DND-41 (cell line): ENCODE results near the gene TMEM151A.

Experiments used
- EZH2 ChIP-seq: IDR thresholded peaks from 3 replicates; pipeline ENCODE4 v1.6.1; 2012; ENCODE audit warnings: borderline replicate concordance, low read depth, mild to moderate bottlenecking, moderate library complexity, low read length, inconsistent platforms; ENCODE audit not compliant: severe bottlenecking
- TF ChIP-seq, protein P1 (sequence below): IDR thresholded peaks from 2 replicates; pipeline ENCODE4 v1.5.1; 2012; ENCODE audit warnings: borderline replicate concordance, low read length, moderate library complexity, mild to moderate bottlenecking; ENCODE audit not compliant: poor library complexity, severe bottlenecking; ENCODE audit errors: extremely low read depth

GRCh38 chr11:66274219-66274618 lies 17.5 kb upstream of the TMEM151A start:
- TF ChIP-seq, protein P1, sequence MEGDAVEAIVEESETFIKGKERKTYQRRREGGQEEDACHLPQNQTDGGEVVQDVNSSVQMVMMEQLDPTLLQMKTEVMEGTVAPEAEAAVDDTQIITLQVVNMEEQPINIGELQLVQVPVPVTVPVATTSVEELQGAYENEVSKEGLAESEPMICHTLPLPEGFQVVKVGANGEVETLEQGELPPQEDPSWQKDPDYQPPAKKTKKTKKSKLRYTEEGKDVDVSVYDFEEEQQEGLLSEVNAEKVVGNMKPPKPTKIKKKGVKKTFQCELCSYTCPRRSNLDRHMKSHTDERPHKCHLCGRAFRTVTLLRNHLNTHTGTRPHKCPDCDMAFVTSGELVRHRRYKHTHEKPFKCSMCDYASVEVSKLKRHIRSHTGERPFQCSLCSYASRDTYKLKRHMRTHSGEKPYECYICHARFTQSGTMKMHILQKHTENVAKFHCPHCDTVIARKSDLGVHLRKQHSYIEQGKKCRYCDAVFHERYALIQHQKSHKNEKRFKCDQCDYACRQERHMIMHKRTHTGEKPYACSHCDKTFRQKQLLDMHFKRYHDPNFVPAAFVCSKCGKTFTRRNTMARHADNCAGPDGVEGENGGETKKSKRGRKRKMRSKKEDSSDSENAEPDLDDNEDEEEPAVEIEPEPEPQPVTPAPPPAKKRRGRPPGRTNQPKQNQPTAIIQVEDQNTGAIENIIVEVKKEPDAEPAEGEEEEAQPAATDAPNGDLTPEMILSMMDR: no peak
- no peak for TF ChIP-seq EZH2
